Liver (tissue), 9 donors: ENCODE data around the gene SMYD3. TPM values are rescaled to one million over a fixed set of nuclear protein-coding genes. Genes with fewer than 3 reads are reported as not detected.

ENCODE experiments used
- DNase-seq: peaks from one replicate; pipeline ENCODE4 v3.0.0-alpha.2; 2017; ENCODE audit warnings: low spot score
- H3K27ac ChIP-seq, 2 donors: one replicate each; pipeline ENCODE4 v1.7.0; 2013; ENCODE audit warnings: inconsistent platforms in 2 of 2, low read length in 2 of 2, control low read depth in 1 of 2, low read depth in 1 of 2, mild to moderate bottlenecking in 1 of 2
- H3K27me3 ChIP-seq, 4 donors: one replicate each; pipeline versions ENCODE4 v1.6.1 to v1.7.0; 2013; ENCODE audit warnings: low read length in 3 of 4, inconsistent platforms in 1 of 4, mild to moderate bottlenecking in 1 of 4, moderate library complexity in 1 of 4; ENCODE audit not compliant: control insufficient read depth in 4 of 4, insufficient read depth in 4 of 4
- H3K36me3 ChIP-seq, 4 donors: one replicate each; pipeline versions ENCODE4 v1.6.1 to v1.7.0; 2013; ENCODE audit warnings: low read length in 3 of 4, mild to moderate bottlenecking in 3 of 4, low read depth in 1 of 4, moderate library complexity in 1 of 4; ENCODE audit not compliant: control insufficient read depth in 4 of 4, insufficient read depth in 3 of 4
- H3K4me1 ChIP-seq, 4 donors: one replicate each; pipeline versions ENCODE4 v1.6.1 to v1.7.0; 2013; ENCODE audit warnings: low read length in 3 of 4, mild to moderate bottlenecking in 3 of 4, moderate library complexity in 1 of 4; ENCODE audit not compliant: control insufficient read depth in 4 of 4, insufficient read depth in 4 of 4
- H3K4me3 ChIP-seq, 3 donors: one replicate each; pipeline versions ENCODE4 v1.6.1 to v1.7.0; 2013; ENCODE audit warnings: low read length in 3 of 3, control low read depth in 1 of 3, low read depth in 1 of 3, mild to moderate bottlenecking in 1 of 3
- H3K9ac ChIP-seq, 2 donors: one replicate each; pipeline ENCODE4 v1.7.0; 2013; ENCODE audit warnings: low read length in 2 of 2, mild to moderate bottlenecking in 2 of 2, moderate library complexity in 2 of 2, control low read depth in 1 of 2, low read depth in 1 of 2
- H3K9me3 ChIP-seq, 4 donors: one replicate each; pipeline versions ENCODE4 v1.6.1 to v1.7.0; 2013; ENCODE audit warnings: low read length in 3 of 4; ENCODE audit not compliant: control insufficient read depth in 4 of 4
- ATF3 ChIP-seq: IDR thresholded peaks from 2 replicates; pipeline ENCODE4 v1.6.1; 2016; ENCODE audit warnings: antibody characterized with exemption
- CTCF ChIP-seq: fragments of 150-350 bp; IDR thresholded peaks from 2 replicates; pipeline ENCODE4 v1.5.1; 2017; ENCODE audit warnings: improper control_type of control experiment, low read depth, low read length; ENCODE audit not compliant: missing input control
- EGR1 ChIP-seq, 2 donors: IDR thresholded peaks; 2 replicates each; pipeline ENCODE4 v1.6.1; 2016 to 2018; ENCODE audit warnings: antibody characterized with exemption in 2 of 2, low read depth in 2 of 2
- FOXA1 ChIP-seq: IDR thresholded peaks from 2 replicates; pipeline ENCODE4 v1.6.1; 2016; ENCODE audit warnings: antibody characterized with exemption
- FOXA2 ChIP-seq: IDR thresholded peaks from 2 replicates; pipeline ENCODE4 v1.6.1; 2016; ENCODE audit warnings: antibody characterized with exemption
- GABPA ChIP-seq, 2 donors: IDR thresholded peaks in 1 of 2; conservative IDR thresholded peaks in 1 of 2; 2 replicates each; pipeline ENCODE4 v1.6.1; 2016; ENCODE audit warnings: antibody characterized with exemption in 2 of 2, mild to moderate bottlenecking in 1 of 2, moderate library complexity in 1 of 2
- HNF4A ChIP-seq, 2 donors: conservative IDR thresholded peaks; 2 replicates each; pipeline ENCODE4 v1.6.1; 2016; ENCODE audit warnings: antibody characterized with exemption in 2 of 2, mild to moderate bottlenecking in 2 of 2
- HNF4G ChIP-seq: IDR thresholded peaks from 2 replicates; pipeline ENCODE4 v1.6.1; 2016; ENCODE audit warnings: antibody characterized with exemption
- JUND ChIP-seq, 2 donors: IDR thresholded peaks; 2 replicates each; pipeline ENCODE4 v1.6.1; 2016; ENCODE audit warnings: antibody characterized with exemption in 2 of 2
- MAX ChIP-seq: IDR thresholded peaks from 2 replicates; pipeline ENCODE4 v1.6.1; 2016; ENCODE audit warnings: antibody characterized with exemption
- NR2F2 ChIP-seq: IDR thresholded peaks from 2 replicates; pipeline ENCODE4 v1.6.1; 2016; ENCODE audit warnings: antibody characterized with exemption
- RAD21 ChIP-seq, 2 donors: IDR thresholded peaks; 2 replicates each; pipeline ENCODE4 v1.6.1; 2016; ENCODE audit warnings: antibody characterized with exemption in 2 of 2, mild to moderate bottlenecking in 2 of 2
- REST ChIP-seq: IDR thresholded peaks from 2 replicates; pipeline ENCODE4 v1.6.1; 2016; ENCODE audit warnings: antibody characterized with exemption, mild to moderate bottlenecking
- SP1 ChIP-seq: IDR thresholded peaks from 2 replicates; pipeline ENCODE4 v1.6.1; 2018; ENCODE audit warnings: antibody characterized with exemption, mild to moderate bottlenecking
- TAF1 ChIP-seq: conservative IDR thresholded peaks from 2 replicates; pipeline ENCODE4 v1.6.1; 2016; ENCODE audit warnings: antibody characterized with exemption, mild to moderate bottlenecking
- YY1 ChIP-seq: IDR thresholded peaks from 2 replicates; pipeline ENCODE4 v1.6.1; 2016; ENCODE audit warnings: antibody characterized with exemption, mild to moderate bottlenecking
- ZBTB33 ChIP-seq: IDR thresholded peaks from 2 replicates; pipeline ENCODE4 v1.6.1; 2016; ENCODE audit warnings: antibody characterized with exemption
- WGBS: extraction: QIAGEN DNeasy Blood & Tissue Kit; methylation state at CpG from one replicate; pipeline ENCODE4 v1.1.7; 2013; 5-methylcytosine and 5-hydroxymethylcytosine counted together
- polyA plus RNA-seq, 2 donors: library from polyadenylated mRNA; stranded (reverse) in 1 of 2; unstranded in 1 of 2; fragments of 200-250 nt in 1 of 2; fragments of >200 nt in 1 of 2; fragmentation: Nextera tagmentation in 1 of 2; extraction: Ambion mirVana in 1 of 2; gene quantifications; one replicate each; pipeline versions ENCODE4 v1.2.1 to v1.2.3, GENCODE V29; 2013 to 2015
- total RNA-seq, 2 donors: library from RNA; depleted of rRNA; stranded (reverse); fragments of >200 nt; gene quantifications; one replicate each; pipeline ENCODE4 v1.2.3, GENCODE V29; 2014
- donor health status: healthy.
- donor health status: healthy.
- donor health status: healthy.
- donor health status: healthy.
- donor health status: healthy.

Gene SMYD3
- total and polyA plus RNA-seq, 4 donors = 3.1 to 9.1 (median 8.0) TPM

- H3K27me3 ChIP-seq = no peaks in the 10 kb centered on the region
- no peak for DNase-seq
- H3K4me1 ChIP-seq = no peaks in the 10 kb centered on the region
- H3K36me3 ChIP-seq = no peaks in the 10 kb centered on the region
- H3K9me3 ChIP-seq = no peaks in the 10 kb centered on the region
- H3K9ac ChIP-seq = no peak overlapping the region
- H3K4me3 ChIP-seq = no peak overlapping the region
- TF ChIP-seq YY1 = no peak
- no peak for TF ChIP-seq CTCF
- no peak for TF ChIP-seq FOXA2
- TF ChIP-seq TAF1 = no peak
- TF ChIP-seq JUND (IDR thresholded peaks at IDR 0.05) = no peak
- no peak for TF ChIP-seq REST
- no peak for TF ChIP-seq GABPA (IDR thresholded peaks at IDR 0.05 in 1 of 2, conservative IDR thresholded peaks at IDR 0.05 in 1 of 2)
- TF ChIP-seq NR2F2 = no peak
- TF ChIP-seq ZBTB33 = no peak
- TF ChIP-seq HNF4G = no peak
- no peak for TF ChIP-seq EGR1 (IDR thresholded peaks at IDR 0.05; ENCODE audit: low read depth in 2 of 2)
- TF ChIP-seq ATF3 = no peak
- no peak for TF ChIP-seq SP1
- TF ChIP-seq RAD21 (IDR thresholded peaks at IDR 0.05) = no peak
- no peak for TF ChIP-seq HNF4A (conservative IDR thresholded peaks at IDR 0.05)
- no peak for TF ChIP-seq MAX
- WGBS = 99% methylated on average over 3 of the region's 3 CpGs
- H3K27ac ChIP-seq = no peak overlapping the region
Observed at GRCh38 chr1:246427611-246428010, 79.5 kb downstream of the SMYD3 start.

GRCh38 chr1:246425895-246426294 is 81.2 kb downstream of the SMYD3 start:
- WGBS = 94% methylated on average over 3 of the region's 3 CpGs
- H3K27ac ChIP-seq = no peak overlapping the region
- TF ChIP-seq ZBTB33 (no peak), HNF4A (conservative IDR thresholded peaks at IDR 0.05) (no peak), REST (no peak), MAX (no peak), EGR1 (IDR thresholded peaks at IDR 0.05; ENCODE audit: low read depth in 2 of 2) (no peak), FOXA1 (no peak), YY1 (no peak)

More at GRCh38 chr1:246425895-246426294, 81.2 kb downstream of the SMYD3 start:
- H3K9me3 ChIP-seq = no peaks in the 10 kb centered on the region
- H3K9ac ChIP-seq = no peak overlapping the region
- no peaks in the 10 kb centered on the region for H3K4me1 ChIP-seq
- no peaks in the 10 kb centered on the region for H3K36me3 ChIP-seq
- no peaks in the 10 kb centered on the region for H3K27me3 ChIP-seq
- no peak for DNase-seq
- no peak overlapping the region for H3K4me3 ChIP-seq
